Measurements from ENCODE around the gene PTPRN2.

Gene PTPRN2

GRCh38 chr7:157674027-157674714 lies 913.5 kb downstream of the PTPRN2 start:
- DNase-seq (ENCODE audit: low read depth): no peak
- TF ChIP-seq POLR2A (IDR thresholded peaks at IDR 0.05; ENCODE audit: extremely low read depth, insufficient read length) (no peak), MAX (IDR thresholded peaks at IDR 0.05; ENCODE audit: low read depth, low read length) (no peak), CTCF (IDR thresholded peaks at IDR 0.05; ENCODE audit: low read depth, low read length) (no peak), MYC (IDR thresholded peaks at IDR 0.05; ENCODE audit: low read depth, low read length) (no peak)
- H3K4me3 ChIP-seq (ENCODE audit: low read depth, low read length): no peak overlapping the region

- DNase-seq (ENCODE audit: low read depth): no peak
- TF ChIP-seq POLR2A (IDR thresholded peaks at IDR 0.05; ENCODE audit: extremely low read depth, insufficient read length) (no peak), MYC (IDR thresholded peaks at IDR 0.05; ENCODE audit: low read depth, low read length) (no peak), MAX (IDR thresholded peaks at IDR 0.05; ENCODE audit: low read depth, low read length) (no peak)
Observed at GRCh38 chr7:157673573-157673972, 914.0 kb downstream of the PTPRN2 start.

GRCh38 chr7:157671358-157672255 lies 916.0 kb downstream of the PTPRN2 start:
- TF ChIP-seq CTCF (IDR thresholded peaks at IDR 0.05; ENCODE audit: low read depth, low read length): no peak
- TF ChIP-seq POLR2A (IDR thresholded peaks at IDR 0.05; ENCODE audit: extremely low read depth, insufficient read length): no peak
- TF ChIP-seq MYC (IDR thresholded peaks at IDR 0.05; ENCODE audit: low read depth, low read length): no peak
- no peak for TF ChIP-seq MAX (IDR thresholded peaks at IDR 0.05; ENCODE audit: low read depth, low read length)
- no peak overlapping the region for H3K4me3 ChIP-seq (ENCODE audit: low read depth, low read length)
- DNase-seq (ENCODE audit: low read depth): no peak

More at GRCh38 chr7:157673573-157673972, 914.0 kb downstream of the PTPRN2 start:
- no peak overlapping the region for H3K4me3 ChIP-seq (ENCODE audit: low read depth, low read length)

DNA sequence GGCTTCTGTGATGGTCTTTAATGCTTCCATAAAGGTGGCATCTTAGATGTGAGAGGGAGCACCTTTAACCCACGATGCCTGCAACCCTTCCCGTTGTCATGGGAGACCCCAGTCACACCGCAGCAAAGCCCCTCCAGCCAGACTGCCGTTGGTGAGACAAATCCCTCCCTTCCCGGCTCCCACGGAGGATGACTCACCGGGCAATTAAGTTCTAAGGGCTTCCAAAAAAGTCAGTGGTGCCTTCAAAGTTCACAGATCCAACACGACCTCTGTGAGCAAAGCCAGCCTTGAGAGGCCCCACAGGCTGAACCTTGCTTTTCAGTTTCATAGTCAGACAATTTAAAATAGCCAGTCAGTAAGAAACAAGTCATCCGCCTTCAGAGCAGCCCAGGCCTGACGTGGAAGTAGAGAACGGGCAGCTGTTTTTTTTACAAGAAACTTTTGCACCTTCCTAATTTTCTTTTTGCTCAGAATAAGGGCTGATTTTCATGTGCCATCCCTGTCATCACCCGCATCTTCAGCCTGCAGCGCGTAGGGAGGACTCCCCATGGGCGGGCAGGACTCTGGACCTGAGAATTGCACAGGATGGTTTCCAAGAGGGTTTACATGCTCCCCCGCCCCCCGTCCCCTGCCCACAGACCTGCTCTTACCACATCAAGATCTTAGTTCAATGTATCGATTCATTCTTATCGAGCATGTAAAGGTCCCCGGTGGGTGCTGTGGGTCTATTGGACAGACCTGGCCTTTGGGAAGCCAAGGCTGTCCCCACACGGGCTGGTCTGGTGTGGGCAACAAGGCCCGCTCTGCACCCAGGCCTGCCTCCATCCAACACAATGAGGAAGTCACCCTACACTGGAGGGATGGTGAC lies 916.9 kb downstream of the PTPRN2 start:
- DNase-seq (ENCODE audit: low read depth): peak; percentile 80
- no peak overlapping the region for H3K4me3 ChIP-seq (ENCODE audit: low read depth, low read length)
- no peak for TF ChIP-seq MAX (IDR thresholded peaks at IDR 0.05; ENCODE audit: low read depth, low read length)
- TF ChIP-seq MYC (IDR thresholded peaks at IDR 0.05; ENCODE audit: low read depth, low read length): no peak
- TF ChIP-seq CTCF (IDR thresholded peaks at IDR 0.05; ENCODE audit: low read depth, low read length): no peak
- no peak for TF ChIP-seq POLR2A (IDR thresholded peaks at IDR 0.05; ENCODE audit: extremely low read depth, insufficient read length)

- no peak overlapping the region for H3K4me3 ChIP-seq (ENCODE audit: low read depth, low read length)
- no peak for TF ChIP-seq MAX (IDR thresholded peaks at IDR 0.05; ENCODE audit: low read depth, low read length)
- no peak for TF ChIP-seq CTCF (IDR thresholded peaks at IDR 0.05; ENCODE audit: low read depth, low read length)
- no peak for TF ChIP-seq MYC (IDR thresholded peaks at IDR 0.05; ENCODE audit: low read depth, low read length)
- peak; percentile 35 for DNase-seq (ENCODE audit: low read depth)
Observed at GRCh38 chr7:157669768-157670351, 917.8 kb downstream of the PTPRN2 start.
